Neural crest cell (in vitro differentiated cells): ENCODE data around the gene PIGN. TPM values are rescaled to one million over a fixed set of nuclear protein-coding genes. Genes with fewer than 3 reads are reported as not detected.

Experiments used
- DNase-seq: peaks from one replicate; pipeline ENCODE4 v3.0.0; 2021; ENCODE audit warnings: low read depth, mixed read lengths, low spot score
- H3K27ac Mint-ChIP-seq: one replicate; pipeline ENCODE4 v1.8.0; 2021; ENCODE audit warnings: mild to moderate bottlenecking, mixed read lengths; ENCODE audit not compliant: unreplicated experiment
- H3K27me3 Mint-ChIP-seq: 2 replicates; pipeline ENCODE4 v1.8.0; 2021; ENCODE audit warnings: low read depth, mild to moderate bottlenecking, mixed read lengths
- H3K36me3 Mint-ChIP-seq: 2 replicates; pipeline ENCODE4 v1.8.0; 2021; ENCODE audit warnings: low read depth, mild to moderate bottlenecking, mixed read lengths
- H3K4me1 Mint-ChIP-seq: 2 replicates; pipeline ENCODE4 v1.8.0; 2021; ENCODE audit warnings: mixed read lengths
- H3K4me3 Mint-ChIP-seq: one replicate; pipeline ENCODE4 v1.8.0; 2021; ENCODE audit warnings: mild to moderate bottlenecking, mixed read lengths
- H3K9me3 Mint-ChIP-seq: 2 replicates; pipeline ENCODE4 v1.8.0; 2021; ENCODE audit warnings: mixed read lengths
- CTCF ChIP-seq: fragments of 200-600 bp; sonication (generic); conservative IDR thresholded peaks from 2 replicates; pipeline ENCODE4 v1.5.0; 2021; ENCODE audit warnings: antibody characterized with exemption, mild to moderate bottlenecking
- total RNA-seq: library from RNA; stranded (reverse); gene quantifications from 2 replicates; pipeline ENCODE4 v1.2.1, GENCODE V29; 2021

The PIGN gene
- total RNA-seq, 1 donor from 2014 or later, result 24.1 TPM

DNA sequence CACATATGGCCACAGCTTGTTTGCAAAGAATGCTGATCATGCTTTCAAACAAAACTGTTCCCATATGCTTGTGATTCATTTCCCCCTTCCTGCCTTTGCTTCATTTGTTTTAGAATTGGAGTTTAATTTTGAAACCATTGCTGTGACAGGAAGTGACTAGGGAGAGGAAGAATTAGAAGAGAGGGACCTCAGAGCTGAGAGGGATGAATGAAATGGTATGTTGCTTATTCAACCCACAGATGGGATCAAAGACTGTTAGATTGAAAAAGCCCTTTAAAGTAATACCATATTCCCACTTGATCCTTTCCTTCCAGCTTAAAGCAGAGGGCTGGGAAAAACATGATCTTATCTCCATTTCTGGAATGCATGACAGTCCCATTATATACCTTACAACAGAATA is 187.9 kb downstream of the PIGN start:
- peak overlapping the region; percentile 76 for H3K27ac Mint-ChIP-seq
- H3K36me3 Mint-ChIP-seq, result peaks cover 19% of the 10 kb centered on the region
- no peak overlapping the region for H3K4me3 Mint-ChIP-seq
- DNase-seq, result no peak
- no peak for TF ChIP-seq CTCF
- no peaks in the 10 kb centered on the region for H3K4me1 Mint-ChIP-seq
- H3K27me3 Mint-ChIP-seq, result no peaks in the 10 kb centered on the region
- H3K9me3 Mint-ChIP-seq, result peaks cover 26% of the 10 kb centered on the region

DNA sequence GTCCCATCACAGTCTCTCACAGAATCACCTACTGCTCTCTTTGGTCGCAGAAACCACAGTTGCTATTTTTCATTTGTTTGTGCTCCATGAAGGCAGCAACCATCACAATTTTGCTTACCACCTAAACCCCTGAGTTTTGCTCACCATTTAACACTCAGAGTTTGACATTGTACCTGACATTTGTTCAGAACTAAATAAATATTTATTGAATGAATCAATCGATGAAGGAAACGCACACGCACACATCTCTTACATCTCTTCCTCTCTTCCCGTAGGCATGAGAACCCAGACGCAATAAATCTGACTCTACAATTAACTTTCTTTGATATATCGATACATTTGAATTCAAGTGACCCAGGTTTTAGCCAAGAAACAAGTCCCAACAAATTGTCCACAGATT is 188.5 kb downstream of the PIGN start:
- DNase-seq, result no peak
- Mint-ChIP-seq H3K4me3 (no peak overlapping the region), H3K9me3 (peaks cover 25% of the 10 kb centered on the region), H3K27me3 (no peaks in the 10 kb centered on the region), H3K36me3 (peaks cover 19% of the 10 kb centered on the region), H3K27ac (no peak overlapping the region), H3K4me1 (no peaks in the 10 kb centered on the region)
- no peak for TF ChIP-seq CTCF

GRCh38 chr18:61995618-61996017 is 191.2 kb downstream of the PIGN start:
- TF ChIP-seq CTCF, result no peak

DNA sequence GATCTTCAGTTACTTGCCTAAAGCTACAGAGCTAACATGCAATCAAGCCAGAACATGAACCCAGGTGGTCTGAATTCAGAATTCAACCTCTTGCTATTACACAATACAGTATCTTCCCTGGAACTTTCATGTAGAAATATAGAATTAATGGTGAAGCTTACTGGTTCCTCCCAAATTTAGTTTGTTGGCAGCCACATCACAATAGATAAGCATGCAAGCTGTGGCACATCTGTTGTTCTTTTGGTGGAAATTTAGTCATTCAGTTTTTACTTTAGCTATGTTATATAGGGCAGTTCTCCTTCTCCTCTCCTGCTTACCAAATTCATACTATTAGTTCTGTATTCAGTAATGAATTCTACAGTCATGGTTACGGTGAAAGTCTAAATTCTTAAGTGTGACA is 193.0 kb downstream of the PIGN start:
- Mint-ChIP-seq H3K4me3 (no peak overlapping the region), H3K36me3 (no peaks in the 10 kb centered on the region), H3K27ac (no peak overlapping the region), H3K9me3 (peaks cover 3% of the 10 kb centered on the region), H3K27me3 (no peaks in the 10 kb centered on the region), H3K4me1 (peaks cover 7% of the 10 kb centered on the region)
- TF ChIP-seq CTCF, result no peak
- no peak for DNase-seq

More at GRCh38 chr18:61995618-61996017, 191.2 kb downstream of the PIGN start:
- H3K27me3 Mint-ChIP-seq, result no peaks in the 10 kb centered on the region
- H3K4me3 Mint-ChIP-seq, result no peak overlapping the region
- no peak for DNase-seq
- no peak overlapping the region for H3K27ac Mint-ChIP-seq
- H3K9me3 Mint-ChIP-seq, result peaks cover 10% of the 10 kb centered on the region
- H3K4me1 Mint-ChIP-seq, result peaks cover 7% of the 10 kb centered on the region
- H3K36me3 Mint-ChIP-seq, result peaks cover 7% of the 10 kb centered on the region

- Mint-ChIP-seq H3K36me3 (no peaks in the 10 kb centered on the region), H3K27me3 (no peaks in the 10 kb centered on the region), H3K9me3 (peaks cover 3% of the 10 kb centered on the region), H3K27ac (no peak overlapping the region), H3K4me3 (no peak overlapping the region), H3K4me1 (peaks cover 7% of the 10 kb centered on the region)
- DNase-seq, result no peak
- TF ChIP-seq CTCF, result no peak
Observed at GRCh38 chr18:61992923-61993322, 193.9 kb downstream of the PIGN start.

GRCh38 chr18:61992285-61992684 is 194.6 kb downstream of the PIGN start:
- no peak for TF ChIP-seq CTCF
- Mint-ChIP-seq H3K27ac (no peak overlapping the region), H3K4me3 (no peak overlapping the region), H3K9me3 (peaks cover 3% of the 10 kb centered on the region), H3K4me1 (peaks cover 7% of the 10 kb centered on the region), H3K27me3 (no peaks in the 10 kb centered on the region), H3K36me3 (no peaks in the 10 kb centered on the region)
- DNase-seq, result no peak
